T-helper 2 cell treated with Interferon-gamma antibody and Interleukin-4, amounts not matched to agents 5 μg/mL and 100 μg/mL, for 36 hours (primary cell): ENCODE results near the gene PDCD10.
A peak's percentile ranks its signal among the peaks of the same experiment; 100 is the strongest.

Experiments used
- DNase-seq: peaks from one replicate; pipeline ENCODE4 v3.0.0; 2021; ENCODE audit warnings: low spot score
- H3K27ac Mint-ChIP-seq: one replicate; pipeline ENCODE4 v1.8.0; 2021; ENCODE audit warnings: mild to moderate bottlenecking, mixed read lengths
- H3K27me3 Mint-ChIP-seq: one replicate; pipeline ENCODE4 v1.8.0; 2021; ENCODE audit warnings: low read depth, mixed read lengths
- H3K36me3 Mint-ChIP-seq: one replicate; pipeline ENCODE4 v1.8.0; 2021; ENCODE audit warnings: low read depth, mixed read lengths
- H3K4me1 Mint-ChIP-seq: one replicate; pipeline ENCODE4 v1.8.0; 2021; ENCODE audit warnings: low read depth, mixed read lengths
- H3K4me3 Mint-ChIP-seq: one replicate; pipeline ENCODE4 v1.8.0; 2022; ENCODE audit warnings: mild to moderate bottlenecking, moderate library complexity, mixed read lengths
- H3K9me3 Mint-ChIP-seq: one replicate; pipeline ENCODE4 v1.8.0; 2021; ENCODE audit warnings: mixed read lengths

The PDCD10 gene

GRCh38 chr3:167734498-167735232, at the start of gene PDCD10:
PDCD10 (minus strand) TSS chr3:167734892; CDS start chr3:167720157, 14,735 bp downstream.
- Mint-ChIP-seq H3K4me1 (peaks cover 27% of the 10 kb centered on the region), H3K27me3 (peaks cover 2% of the 10 kb centered on the region), H3K27ac (no peak within 1 kb of the TSS), H3K9me3 (no peaks in the 10 kb centered on the region), H3K36me3 (peaks cover 5% of the 10 kb centered on the region), H3K4me3 (no peak within 1 kb of the TSS)
- DNase-seq, result peak; percentile 98

- Mint-ChIP-seq H3K36me3 (no peaks in the 10 kb centered on the region), H3K27ac (no peak overlapping the region), H3K4me3 (no peak overlapping the region), H3K9me3 (no peaks in the 10 kb centered on the region), H3K27me3 (no peaks in the 10 kb centered on the region), H3K4me1 (no peaks in the 10 kb centered on the region)
- no peak for DNase-seq
These were observed 49.1 kb upstream of the PDCD10 start for GRCh38 chr3:167783781-167784180.

- no peaks in the 10 kb centered on the region for H3K36me3 Mint-ChIP-seq
- H3K9me3 Mint-ChIP-seq, result no peaks in the 10 kb centered on the region
- no peak overlapping the region for H3K4me3 Mint-ChIP-seq
These were observed 45.7 kb upstream of the PDCD10 start for GRCh38 chr3:167780214-167780883.

GRCh38 chr3:167777356-167777755, 42.7 kb upstream of the PDCD10 start:
- no peak overlapping the region for H3K4me3 Mint-ChIP-seq
- H3K27me3 Mint-ChIP-seq, result no peaks in the 10 kb centered on the region
- DNase-seq, result no peak

More at GRCh38 chr3:167780214-167780883, 45.7 kb upstream of the PDCD10 start:
- no peak for DNase-seq
- Mint-ChIP-seq H3K27ac (no peak overlapping the region), H3K27me3 (no peaks in the 10 kb centered on the region), H3K4me1 (no peaks in the 10 kb centered on the region)

GRCh38 chr3:167776066-167776685, 41.5 kb upstream of the PDCD10 start:
- Mint-ChIP-seq H3K27ac (no peak overlapping the region), H3K36me3 (no peaks in the 10 kb centered on the region), H3K27me3 (no peaks in the 10 kb centered on the region), H3K4me3 (no peak overlapping the region), H3K4me1 (peaks cover 2% of the 10 kb centered on the region), H3K9me3 (no peaks in the 10 kb centered on the region)
- DNase-seq, result no peak

More at GRCh38 chr3:167777356-167777755, 42.7 kb upstream of the PDCD10 start:
- no peaks in the 10 kb centered on the region for H3K36me3 Mint-ChIP-seq
- H3K4me1 Mint-ChIP-seq, result peaks cover 2% of the 10 kb centered on the region
- H3K9me3 Mint-ChIP-seq, result no peaks in the 10 kb centered on the region
- H3K27ac Mint-ChIP-seq, result no peak overlapping the region

- H3K27me3 Mint-ChIP-seq, result no peaks in the 10 kb centered on the region
- no peaks in the 10 kb centered on the region for H3K9me3 Mint-ChIP-seq
- H3K36me3 Mint-ChIP-seq, result no peaks in the 10 kb centered on the region
- H3K27ac Mint-ChIP-seq, result no peak overlapping the region
- peaks cover 2% of the 10 kb centered on the region for H3K4me1 Mint-ChIP-seq
- no peak overlapping the region for H3K4me3 Mint-ChIP-seq
- no peak for DNase-seq
These were observed 38.9 kb upstream of the PDCD10 start for GRCh38 chr3:167773584-167773983.

GRCh38 chr3:167772992-167773391, 38.3 kb upstream of the PDCD10 start:
- H3K27ac Mint-ChIP-seq, result no peak overlapping the region
- H3K9me3 Mint-ChIP-seq, result no peaks in the 10 kb centered on the region
- H3K27me3 Mint-ChIP-seq, result no peaks in the 10 kb centered on the region
- H3K36me3 Mint-ChIP-seq, result no peaks in the 10 kb centered on the region
- peaks cover 2% of the 10 kb centered on the region for H3K4me1 Mint-ChIP-seq
- DNase-seq, result no peak
- no peak overlapping the region for H3K4me3 Mint-ChIP-seq

GRCh38 chr3:167762296-167762695, 27.6 kb upstream of the PDCD10 start:
- no peak overlapping the region for H3K4me3 Mint-ChIP-seq

GRCh38 chr3:167761302-167761701, 26.6 kb upstream of the PDCD10 start:
- Mint-ChIP-seq H3K36me3 (no peaks in the 10 kb centered on the region), H3K9me3 (peaks cover 5% of the 10 kb centered on the region), H3K4me1 (no peaks in the 10 kb centered on the region), H3K4me3 (no peak overlapping the region), H3K27ac (no peak overlapping the region), H3K27me3 (no peaks in the 10 kb centered on the region)
- no peak for DNase-seq

More at GRCh38 chr3:167762296-167762695, 27.6 kb upstream of the PDCD10 start:
- Mint-ChIP-seq H3K36me3 (no peaks in the 10 kb centered on the region), H3K27ac (no peak overlapping the region), H3K9me3 (peaks cover 5% of the 10 kb centered on the region), H3K27me3 (no peaks in the 10 kb centered on the region), H3K4me1 (no peaks in the 10 kb centered on the region)
- DNase-seq, result no peak

GRCh38 chr3:167754049-167754448, 19.4 kb upstream of the PDCD10 start:
- Mint-ChIP-seq H3K27me3 (peaks cover 5% of the 10 kb centered on the region), H3K4me3 (no peak overlapping the region), H3K36me3 (no peaks in the 10 kb centered on the region), H3K4me1 (peaks cover 6% of the 10 kb centered on the region), H3K27ac (no peak overlapping the region), H3K9me3 (no peaks in the 10 kb centered on the region)
- DNase-seq, result no peak

GRCh38 chr3:167750272-167750971, 15.7 kb upstream of the PDCD10 start:
- no peak for DNase-seq
- Mint-ChIP-seq H3K4me1 (peaks cover 6% of the 10 kb centered on the region), H3K27ac (no peak overlapping the region), H3K9me3 (no peaks in the 10 kb centered on the region), H3K36me3 (no peaks in the 10 kb centered on the region), H3K27me3 (peaks cover 6% of the 10 kb centered on the region), H3K4me3 (no peak overlapping the region)

GRCh38 chr3:167749728-167750127, 15.0 kb upstream of the PDCD10 start:
- no peak overlapping the region for H3K27ac Mint-ChIP-seq
- H3K9me3 Mint-ChIP-seq, result no peaks in the 10 kb centered on the region
- peaks cover 6% of the 10 kb centered on the region for H3K27me3 Mint-ChIP-seq
- DNase-seq, result no peak
- no peaks in the 10 kb centered on the region for H3K36me3 Mint-ChIP-seq
- H3K4me3 Mint-ChIP-seq, result no peak overlapping the region
- peaks cover 6% of the 10 kb centered on the region for H3K4me1 Mint-ChIP-seq

- H3K4me3 Mint-ChIP-seq, result no peak overlapping the region
- H3K27ac Mint-ChIP-seq, result no peak overlapping the region
- H3K36me3 Mint-ChIP-seq, result no peaks in the 10 kb centered on the region
- H3K4me1 Mint-ChIP-seq, result peaks cover 6% of the 10 kb centered on the region
- H3K27me3 Mint-ChIP-seq, result peaks cover 6% of the 10 kb centered on the region
- H3K9me3 Mint-ChIP-seq, result no peaks in the 10 kb centered on the region
- no peak for DNase-seq
These were observed 14.5 kb upstream of the PDCD10 start for GRCh38 chr3:167749209-167749608.

- Mint-ChIP-seq H3K4me1 (no peaks in the 10 kb centered on the region), H3K27ac (no peak overlapping the region), H3K9me3 (no peaks in the 10 kb centered on the region), H3K4me3 (no peak overlapping the region), H3K36me3 (no peaks in the 10 kb centered on the region), H3K27me3 (no peaks in the 10 kb centered on the region)
- no peak for DNase-seq
These were observed 9.1 kb upstream of the PDCD10 start for GRCh38 chr3:167743799-167744198.
